ENCODE data around the gene FOXO1. TPM values are rescaled to one million over a fixed set of nuclear protein-coding genes. Genes with fewer than 3 reads are reported as not detected.

FOXO1 gene
- total RNA-seq, 1 donor from 2014 or later: 50.4 TPM

GRCh38 chr13:40618581-40619478 is 47.6 kb downstream of the FOXO1 start:
- Mint-ChIP-seq H3K4me1 (peaks cover 89% of the 10 kb centered on the region), H3K36me3 (ENCODE audit: low read depth) (peaks cover 18% of the 10 kb centered on the region), H3K27ac (peak overlapping the region; percentile 42), H3K9me3 (no peaks in the 10 kb centered on the region), H3K27me3 (no peaks in the 10 kb centered on the region), H3K4me3 (no peak overlapping the region)
- intact Hi-C loops (cut with micrococcal nuclease): no loop called here
- POLR2A ChIA-PET: interaction anchor here (0.6 kb wide), 1 partner anchor 162 kb away, joined by 4 read pairs; no protein-coding TSS in a partner anchor
- DNase-seq (no peak), ATAC-seq (ENCODE audit: low read depth) (no peak)
- TF ChIP-seq, protein P1, sequence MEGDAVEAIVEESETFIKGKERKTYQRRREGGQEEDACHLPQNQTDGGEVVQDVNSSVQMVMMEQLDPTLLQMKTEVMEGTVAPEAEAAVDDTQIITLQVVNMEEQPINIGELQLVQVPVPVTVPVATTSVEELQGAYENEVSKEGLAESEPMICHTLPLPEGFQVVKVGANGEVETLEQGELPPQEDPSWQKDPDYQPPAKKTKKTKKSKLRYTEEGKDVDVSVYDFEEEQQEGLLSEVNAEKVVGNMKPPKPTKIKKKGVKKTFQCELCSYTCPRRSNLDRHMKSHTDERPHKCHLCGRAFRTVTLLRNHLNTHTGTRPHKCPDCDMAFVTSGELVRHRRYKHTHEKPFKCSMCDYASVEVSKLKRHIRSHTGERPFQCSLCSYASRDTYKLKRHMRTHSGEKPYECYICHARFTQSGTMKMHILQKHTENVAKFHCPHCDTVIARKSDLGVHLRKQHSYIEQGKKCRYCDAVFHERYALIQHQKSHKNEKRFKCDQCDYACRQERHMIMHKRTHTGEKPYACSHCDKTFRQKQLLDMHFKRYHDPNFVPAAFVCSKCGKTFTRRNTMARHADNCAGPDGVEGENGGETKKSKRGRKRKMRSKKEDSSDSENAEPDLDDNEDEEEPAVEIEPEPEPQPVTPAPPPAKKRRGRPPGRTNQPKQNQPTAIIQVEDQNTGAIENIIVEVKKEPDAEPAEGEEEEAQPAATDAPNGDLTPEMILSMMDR (IDR thresholded peaks at IDR 0.05): no peak
- CTCF ChIA-PET: no interaction called here

GRCh38 chr13:40617801-40618356 is 48.6 kb downstream of the FOXO1 start:
- ChIA-PET CTCF (no interaction called here), POLR2A (interaction anchor here (0.6 kb wide), 1 partner anchor 162 kb away, joined by 4 read pairs; no protein-coding TSS in a partner anchor)
- DNase-seq (no peak), ATAC-seq (ENCODE audit: low read depth) (no peak)
- Mint-ChIP-seq H3K27ac (peak overlapping the region; percentile 42), H3K4me1 (peaks cover 91% of the 10 kb centered on the region), H3K27me3 (no peaks in the 10 kb centered on the region), H3K4me3 (no peak overlapping the region), H3K9me3 (no peaks in the 10 kb centered on the region), H3K36me3 (ENCODE audit: low read depth) (peaks cover 18% of the 10 kb centered on the region)
- TF ChIP-seq, protein P1 (IDR thresholded peaks at IDR 0.05): no peak
- intact Hi-C loops (cut with micrococcal nuclease): no loop called here

DNA sequence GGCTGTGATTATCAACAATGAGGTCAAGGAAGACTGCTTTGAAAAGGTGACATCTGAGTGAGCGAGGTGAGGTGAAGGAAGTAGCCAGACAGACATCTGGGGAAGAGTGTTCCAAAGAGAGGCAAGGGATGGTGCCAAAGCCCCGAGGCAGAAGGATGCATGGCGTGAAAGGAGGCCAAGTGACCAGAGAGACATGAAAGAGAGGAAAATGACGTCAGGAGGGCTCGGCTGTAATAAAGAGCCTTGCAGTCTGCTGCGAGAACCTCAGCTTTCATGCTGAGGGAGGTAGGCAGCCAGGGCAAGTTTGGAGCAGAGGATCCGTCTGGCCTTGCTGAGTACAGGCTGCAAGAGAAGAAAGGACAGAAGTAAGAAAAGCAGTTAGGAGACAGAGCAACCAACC is 50.8 kb downstream of the FOXO1 start:
- ChIA-PET CTCF (no interaction called here), POLR2A (no interaction called here)
- TF ChIP-seq, protein P1 (IDR thresholded peaks at IDR 0.05): no peak
- no peaks in the 10 kb centered on the region for H3K27me3 Mint-ChIP-seq
- peak overlapping the region; percentile 24 for H3K27ac Mint-ChIP-seq
- ATAC-seq (ENCODE audit: low read depth) (no peak), DNase-seq (no peak)
- intact Hi-C loops (cut with micrococcal nuclease): no loop called here
- H3K4me3 Mint-ChIP-seq: no peak overlapping the region
- peaks cover 96% of the 10 kb centered on the region for H3K4me1 Mint-ChIP-seq
- H3K9me3 Mint-ChIP-seq: no peaks in the 10 kb centered on the region
- peaks cover 19% of the 10 kb centered on the region for H3K36me3 Mint-ChIP-seq (ENCODE audit: low read depth)

- Mint-ChIP-seq H3K36me3 (ENCODE audit: low read depth) (peaks cover 16% of the 10 kb centered on the region), H3K27ac (peak overlapping the region; percentile 88), H3K4me3 (peak overlapping the region; percentile 71), H3K27me3 (no peaks in the 10 kb centered on the region), H3K4me1 (peaks cover 90% of the 10 kb centered on the region), H3K9me3 (no peaks in the 10 kb centered on the region)
- ChIA-PET CTCF (interaction anchor here (1.0 kb wide), 1 partner anchor 544 kb away, joined by 3 read pairs; no protein-coding TSS in a partner anchor), POLR2A (interaction anchor here (0.7 to 1.5 kb wide), 8 partner anchors 11 to 544 kb away, joined by 3 to 13 read pairs (median 3); partner anchors contain the start of gene FOXO1)
- no peak for DNase-seq
- no peak for ATAC-seq (ENCODE audit: low read depth)
- TF ChIP-seq, protein P1 (IDR thresholded peaks at IDR 0.05): no peak
- intact Hi-C loops (cut with micrococcal nuclease): loop anchor here (1.0 to 2.0 kb wide), 4 partner anchors 12 to 51 kb away; no protein-coding TSS in a partner anchor
Observed at GRCh38 chr13:40613914-40614313, 52.5 kb downstream of the FOXO1 start.
